ENCODE data around the gene FAM222B. TPM values are rescaled to one million over a fixed set of nuclear protein-coding genes. Genes with fewer than 3 reads are reported as not detected.

Gene FAM222B
- total and polyA plus RNA-seq, 9 of the 15 experiments (the other 6 are each of a cell fraction or from before 2014, with no cell fraction given) = 4.0 to 34.6 (median 7.5) TPM

- no peak for TF ChIP-seq MITF (IDR thresholded peaks at IDR 0.05)
- TF ChIP-seq RBM15 (IDR thresholded peaks at IDR 0.05; ENCODE audit: insufficient read depth, low read length) = no peak
- TF ChIP-seq MAFF (IDR thresholded peaks at IDR 0.05; ENCODE audit: low read length) = no peak
- no peak for TF ChIP-seq ZNF140 (CRISPR knock-in tag; IDR thresholded peaks at IDR 0.05)
- TF ChIP-seq ZFP91 (CRISPR knock-in tag; IDR thresholded peaks at IDR 0.05) = no peak
- 0 out of 2 replicates have a peak, but pooled peaks have one; percentile 26 for TF ChIP-seq ZNF444 (CRISPR knock-in tag; IDR thresholded peaks at IDR 0.05)
- no peak for TF ChIP-seq TGIF2 (CRISPR knock-in tag; IDR thresholded peaks at IDR 0.05)
- no peak for TF ChIP-seq IRF1 (CRISPR knock-in tag; IDR thresholded peaks at IDR 0.05; ENCODE audit: borderline replicate concordance)
- no peak for TF ChIP-seq FOXM1 (IDR thresholded peaks at IDR 0.05; ENCODE audit: low read depth)
- 0 out of 2 replicates have a peak, but pooled peaks have one; percentile 6 for TF ChIP-seq FOXM1 (CRISPR knock-in tag; IDR thresholded peaks at IDR 0.05; ENCODE audit: low read depth)
- no peak for TF ChIP-seq ZNF75A (CRISPR knock-in tag; IDR thresholded peaks at IDR 0.05)
- no peak for TF ChIP-seq TCF15 (CRISPR knock-in tag; IDR thresholded peaks at IDR 0.05)
- no peak for TF ChIP-seq RBM39 (optimal IDR thresholded peaks at IDR 0.05; ENCODE audit: low read depth, low read length)
- peak; percentile 7 to 12; a peak in 1 of 4 replicates for TF ChIP-seq ARNT (IDR thresholded peaks at IDR 0.05)
- TF ChIP-seq MYNN (IDR thresholded peaks at IDR 0.05) = no peak
- TF ChIP-seq MYNN (CRISPR knock-in tag; IDR thresholded peaks at IDR 0.05) = no peak
- TF ChIP-seq ZNF655 (CRISPR knock-in tag; IDR thresholded peaks at IDR 0.05) = no peak
- no peak for TF ChIP-seq FIP1L1 (IDR thresholded peaks at IDR 0.05; ENCODE audit: low read depth, low read length, poor library complexity, severe bottlenecking)
- TF ChIP-seq SAP30 (IDR thresholded peaks at IDR 0.05; ENCODE audit: borderline replicate concordance, insufficient read depth, low read depth, low read length, poor library complexity, severe bottlenecking) = no peak
- no peak for TF ChIP-seq BACH1 (tag; IDR thresholded peaks at IDR 0.05)
- no peak for TF ChIP-seq JUNB (CRISPR knock-in tag; conservative IDR thresholded peaks at IDR 0.05)
- TF ChIP-seq NR4A1 (CRISPR knock-in tag; IDR thresholded peaks at IDR 0.05) = no peak
- no peak for TF ChIP-seq NR4A1 (tag; IDR thresholded peaks at IDR 0.05)
- TF ChIP-seq RNF2 (IDR thresholded peaks at IDR 0.05) = no peak
These were observed 122.2 kb downstream of the FAM222B start (continued) for GRCh38 chr17:28720247-28720996.

Data from K562 (cell line).